Naive thymus-derived CD8-positive, alpha-beta T cell (primary cell): ENCODE data around the gene PWP1. TPM values are rescaled to one million over a fixed set of nuclear protein-coding genes. Genes with fewer than 3 reads are reported as not detected.

Source experiments
- ATAC-seq, 2 donors: fragments of 150-1000 bp; cut with Tn5 transposase in 1 of 2; sonication (Bioruptor Pico), chemical (Tn5 transposase) in 1 of 2; 1 replicate in 1 of 2; 2 replicates in 1 of 2; pipeline ENCODE4 v1.10.0; 2021; ENCODE audit warnings: mild to moderate bottlenecking in 2 of 2, moderate library complexity in 2 of 2
- POLR2A ChIA-PET: fragments of 350-600 bp; sonication (Branson Sonifier 250); formaldehyde crosslinking; loops from one replicate; lab custom pipeline; 2021; ENCODE audit warnings: antibody characterized with exemption; lab: Charles Lee
- DNase-seq, 10 donors: peaks; one replicate each; pipeline versions ENCODE4 v3.0.0 to v3.0.0-alpha.2; 2020 to 2022
- H3K27ac Mint-ChIP-seq, 10 donors: one replicate each; pipeline ENCODE4 v1.8.0; 2020 to 2022; ENCODE audit warnings: mild to moderate bottlenecking in 10 of 10, mixed read lengths in 10 of 10, moderate library complexity in 4 of 10, inconsistent platforms in 1 of 10
- H3K27me3 Mint-ChIP-seq, 5 donors: one replicate each; pipeline ENCODE4 v1.8.0; 2021 to 2022; ENCODE audit warnings: mixed read lengths in 5 of 5
- H3K36me3 Mint-ChIP-seq, 3 donors: one replicate each; pipeline ENCODE4 v1.8.0; 2020 to 2022; ENCODE audit warnings: mixed read lengths in 3 of 3, mild to moderate bottlenecking in 2 of 3, inconsistent platforms in 1 of 3
- H3K4me1 Mint-ChIP-seq, 4 donors: one replicate each; pipeline ENCODE4 v1.8.0; 2021 to 2022; ENCODE audit warnings: mixed read lengths in 4 of 4
- H3K4me3 Mint-ChIP-seq, 10 donors: one replicate each; pipeline ENCODE4 v1.8.0; 2020 to 2022; ENCODE audit warnings: mild to moderate bottlenecking in 10 of 10, mixed read lengths in 10 of 10, moderate library complexity in 6 of 10, inconsistent platforms in 1 of 10
- H3K9me3 Mint-ChIP-seq, 9 donors: one replicate each; pipeline ENCODE4 v1.8.0; 2020 to 2022; ENCODE audit warnings: mixed read lengths in 9 of 9, mild to moderate bottlenecking in 3 of 9, inconsistent platforms in 1 of 9, moderate library complexity in 1 of 9
- polyA plus RNA-seq, 3 donors: library from polyadenylated mRNA; unstranded; fragments of 300-500 nt; fragmentation: Illumina TruSeq; gene quantifications; one replicate each; pipeline ENCODE4 v1.2.3, GENCODE V29; 2021
- total RNA-seq, 8 experiments: library from RNA in 2 of 8; stranded (reverse) in 2 of 8; gene quantifications; one replicate each; pipeline ENCODE4 v1.2.3 and lab custom pipeline; 2021 to 2026

The PWP1 gene
- total and polyA plus RNA-seq, 5 experiments from 2014 or later, result 33.3 to 75.6 (median 70.5) TPM

GRCh38 chr12:107656302-107656701 is 29.3 kb upstream of the PWP1 start:
- POLR2A ChIA-PET, result no interaction called here
- Mint-ChIP-seq H3K9me3 (no peaks in the 10 kb centered on the region), H3K27ac (no peak overlapping the region), H3K4me1 (peaks cover 0 to 6% (median 3%) of the 10 kb centered on the region in 4 donors), H3K4me3 (no peak overlapping the region), H3K36me3 (peaks cover 2 to 62% (median 5%) of the 10 kb centered on the region in 3 donors), H3K27me3 (no peaks in the 10 kb centered on the region)
- ATAC-seq, result no peak
- no peak for DNase-seq

- Mint-ChIP-seq H3K27me3 (no peaks in the 10 kb centered on the region), H3K4me3 (no peak overlapping the region), H3K4me1 (peaks cover under 1 to 6% (median 3%) of the 10 kb centered on the region in 4 donors), H3K36me3 (peaks cover 2 to 56% (median 5%) of the 10 kb centered on the region in 3 donors), H3K9me3 (no peaks in the 10 kb centered on the region), H3K27ac (no peak overlapping the region)
- ATAC-seq, result no peak
- POLR2A ChIA-PET, result no interaction called here
- no peak for DNase-seq
Measured at GRCh38 chr12:107657133-107657532, 28.5 kb upstream of the PWP1 start.

- Mint-ChIP-seq H3K27ac (no peak overlapping the region), H3K27me3 (no peaks in the 10 kb centered on the region), H3K4me3 (no peak overlapping the region), H3K4me1 (peaks cover 2 to 9% (median 6%) of the 10 kb centered on the region in 4 donors), H3K9me3 (no peaks in the 10 kb centered on the region), H3K36me3 (peaks cover under 1 to 53% (median 5%) of the 10 kb centered on the region in 3 donors)
- no peak for ATAC-seq
- POLR2A ChIA-PET, result no interaction called here
- no peak for DNase-seq
Measured at GRCh38 chr12:107657621-107658020, 28.0 kb upstream of the PWP1 start.

GRCh38 chr12:107660235-107660634 is 25.4 kb upstream of the PWP1 start:
- ATAC-seq (no peak), DNase-seq (no peak)
- POLR2A ChIA-PET, result no interaction called here
- Mint-ChIP-seq H3K4me1 (peaks cover 9 to 15% (median 14%) of the 10 kb centered on the region in 4 donors), H3K36me3 (peaks cover 0 to 34% (median 5%) of the 10 kb centered on the region in 3 donors), H3K27me3 (peaks cover 0 to under 1% (median 0%) of the 10 kb centered on the region in 5 donors), H3K27ac (no peak overlapping the region), H3K4me3 (no peak overlapping the region), H3K9me3 (no peaks in the 10 kb centered on the region)

GRCh38 chr12:107660861-107661415 is 24.7 kb upstream of the PWP1 start:
- Mint-ChIP-seq H3K4me1 (peaks cover 9 to 15% (median 14%) of the 10 kb centered on the region in 4 donors), H3K27me3 (peaks cover 0 to 5% (median under 1%) of the 10 kb centered on the region in 5 donors), H3K27ac (peak overlapping the region in 3 of 10 donors; percentile 19 to 41 (median 25)), H3K9me3 (no peaks in the 10 kb centered on the region), H3K4me3 (no peak overlapping the region), H3K36me3 (peaks cover 0 to 31% (median 5%) of the 10 kb centered on the region in 3 donors)
- ATAC-seq (no peak), DNase-seq (no peak)
- POLR2A ChIA-PET, result no interaction called here

GRCh38 chr12:107661830-107662229 is 23.8 kb upstream of the PWP1 start:
- Mint-ChIP-seq H3K4me1 (peaks cover 9 to 15% (median 14%) of the 10 kb centered on the region in 4 donors), H3K36me3 (peaks cover 0 to 28% (median 4%) of the 10 kb centered on the region in 3 donors), H3K27me3 (peaks cover 0 to 9% (median 4%) of the 10 kb centered on the region in 5 donors), H3K4me3 (no peak overlapping the region), H3K27ac (peak overlapping the region in 3 of 10 donors; percentile 62 to 81 (median 69)), H3K9me3 (no peaks in the 10 kb centered on the region)
- DNase-seq, result no peak
- ATAC-seq, result no peak
- POLR2A ChIA-PET, result no interaction called here

- POLR2A ChIA-PET, result no interaction called here
- Mint-ChIP-seq H3K36me3 (peaks cover 0 to 22% (median 0%) of the 10 kb centered on the region in 3 donors), H3K9me3 (no peaks in the 10 kb centered on the region), H3K4me1 (peaks cover 9 to 15% (median 14%) of the 10 kb centered on the region in 4 donors), H3K27ac (peak overlapping the region in 2 of 10 donors; percentile 69 to 85), H3K4me3 (no peak overlapping the region), H3K27me3 (peaks cover 1 to 9% (median 5%) of the 10 kb centered on the region in 5 donors)
- DNase-seq, result no peak
- no peak for ATAC-seq
Measured at GRCh38 chr12:107662484-107662883, 23.1 kb upstream of the PWP1 start.

GRCh38 chr12:107663277-107663676 is 22.3 kb upstream of the PWP1 start:
- POLR2A ChIA-PET, result no interaction called here
- H3K27ac Mint-ChIP-seq, result peak overlapping the region in 7 of 10 donors; percentile 1 to 85 (median 6)
- H3K9me3 Mint-ChIP-seq, result no peaks in the 10 kb centered on the region
- DNase-seq, result no peak
- H3K4me1 Mint-ChIP-seq, result peaks cover 9 to 15% (median 14%) of the 10 kb centered on the region in 4 donors
- peaks cover 0 to 15% (median 0%) of the 10 kb centered on the region in 3 donors for H3K36me3 Mint-ChIP-seq
- peak in 1 of 2 donors; percentile 66 for ATAC-seq
- H3K27me3 Mint-ChIP-seq, result peaks cover 1 to 11% (median 7%) of the 10 kb centered on the region in 5 donors
- peak overlapping the region in 1 of 10 donors; percentile 1 for H3K4me3 Mint-ChIP-seq

- ATAC-seq (no peak), DNase-seq (no peak)
- Mint-ChIP-seq H3K36me3 (no peaks in the 10 kb centered on the region), H3K27me3 (peaks cover 5 to 20% (median 13%) of the 10 kb centered on the region in 5 donors), H3K9me3 (no peaks in the 10 kb centered on the region), H3K4me3 (no peak overlapping the region), H3K27ac (no peak overlapping the region), H3K4me1 (peaks cover 11 to 19% (median 16%) of the 10 kb centered on the region in 4 donors)
- POLR2A ChIA-PET, result no interaction called here
Measured at GRCh38 chr12:107666009-107666408, 19.6 kb upstream of the PWP1 start.

- Mint-ChIP-seq H3K9me3 (no peaks in the 10 kb centered on the region), H3K27ac (no peak overlapping the region), H3K36me3 (peaks cover 0 to 2% (median 0%) of the 10 kb centered on the region in 3 donors), H3K27me3 (peaks cover 6 to 23% (median 16%) of the 10 kb centered on the region in 5 donors), H3K4me3 (no peak overlapping the region), H3K4me1 (peaks cover 11 to 20% (median 15%) of the 10 kb centered on the region in 4 donors)
- ATAC-seq (no peak), DNase-seq (no peak)
- POLR2A ChIA-PET, result no interaction called here
Measured at GRCh38 chr12:107667464-107667863, 18.1 kb upstream of the PWP1 start.

GRCh38 chr12:107668320-107669098 is 17.1 kb upstream of the PWP1 start:
- DNase-seq (no peak), ATAC-seq (no peak)
- H3K4me3 Mint-ChIP-seq, result no peak overlapping the region
- POLR2A ChIA-PET, result no interaction called here
- peaks cover 0 to 2% (median 0%) of the 10 kb centered on the region in 3 donors for H3K36me3 Mint-ChIP-seq
- H3K4me1 Mint-ChIP-seq, result peaks cover 3 to 10% (median 4%) of the 10 kb centered on the region in 4 donors
- no peak overlapping the region for H3K27ac Mint-ChIP-seq
- no peaks in the 10 kb centered on the region for H3K9me3 Mint-ChIP-seq
- peaks cover 6 to 23% (median 16%) of the 10 kb centered on the region in 5 donors for H3K27me3 Mint-ChIP-seq

- Mint-ChIP-seq H3K36me3 (peaks cover 0 to 2% (median 0%) of the 10 kb centered on the region in 3 donors), H3K4me3 (no peak overlapping the region), H3K27me3 (peaks cover 6 to 23% (median 16%) of the 10 kb centered on the region in 5 donors), H3K27ac (peak overlapping the region in 1 of 10 donors; percentile 75), H3K9me3 (no peaks in the 10 kb centered on the region), H3K4me1 (peaks cover 2 to 7% (median 4%) of the 10 kb centered on the region in 4 donors)
- ATAC-seq (no peak), DNase-seq (no peak)
- POLR2A ChIA-PET, result no interaction called here
Measured at GRCh38 chr12:107669946-107670345, 15.7 kb upstream of the PWP1 start.
